Loucy (cell line): ENCODE measurements around the gene PRKX.

Source experiments
- CTCF ChIP-seq: fragments of 200-600 bp; sonication (generic); conservative IDR thresholded peaks from 2 replicates; pipeline ENCODE4 v1.5.1; 2014; ENCODE audit warnings: mild to moderate bottlenecking, antibody characterized with exemption, low read length
- EZH2phosphoT487 ChIP-seq: fragments of 200-600 bp; IDR thresholded peaks from 2 replicates; pipeline ENCODE4 v1.6.1; 2018; ENCODE audit warnings: antibody characterized with exemption, mild to moderate bottlenecking, moderate library complexity, borderline replicate concordance

- TF ChIP-seq CTCF, result no peak
- TF ChIP-seq EZH2phosphoT487, result no peak
Measured at GRCh38 chrX:3757510-3758025, 44.1 kb upstream of the PRKX start.
